Body of pancreas (tissue), 4 donors: Measurements from ENCODE around the gene PCED1A.

Source experiments
- CTCF ChIP-seq, 7 experiments: fragments of 450-650 bp in 4 of 7; fragments of 200-600 bp in 3 of 7; sonication (generic) in 3 of 7; IDR thresholded peaks; one replicate each; pipeline ENCODE4 v1.5.1; 2016 to 2019; ENCODE audit warnings: antibody characterized with exemption in 7 of 7
- POLR2A ChIP-seq, 3 donors: fragments of 450-650 bp; IDR thresholded peaks; one replicate each; pipeline ENCODE4 v1.6.1; 2016; ENCODE audit warnings: antibody characterized with exemption in 3 of 3, mild to moderate bottlenecking in 2 of 3

- TF ChIP-seq POLR2A (IDR thresholded peaks at IDR 0.05) (no peak), CTCF (IDR thresholded peaks at IDR 0.05) (no peak)
These were observed 36.2 kb downstream of the PCED1A start for GRCh38 chr20:2804041-2804828.
